Endothelial cell of umbilical vein (primary cell): ENCODE results near the gene APOC3. TPM values are rescaled to one million over a fixed set of nuclear protein-coding genes. Genes with fewer than 3 reads are reported as not detected.

Experiments
- BruUV-seq: library from RNA; stranded (reverse); fragments of 400-500 nt; replicated peaks from 2 replicates; lab custom pipeline; 2021; lab: Mats Ljungman, UMichigan
- CTCF ChIA-PET: fragments of 300-600, 350-600 bp; sonication (Branson Sonifier 250); formaldehyde crosslinking; loops from one replicate; lab custom pipeline; 2021; ENCODE audit warnings: antibody characterized with exemption, inconsistent platforms; lab: Charles Lee
- POLR2A ChIA-PET: fragments of 300-600, 350-600 bp; sonication (Branson Sonifier 250); formaldehyde crosslinking; loops from one replicate; lab custom pipeline; 2021; ENCODE audit warnings: antibody characterized with exemption, inconsistent platforms; lab: Charles Lee
- DNase-seq: peaks from one replicate; pipeline ENCODE4 v3.0.0-alpha.2; 2011; ENCODE audit warnings: low read depth, low spot score
- FAIRE-seq: peaks from 2 replicates; lab custom pipeline; 2011; peaks lifted over from hg19 to GRCh38; lab: Jason Lieb, UNC
- H2AFZ ChIP-seq: 2 replicates; pipeline ENCODE4 v1.6.0; 2012; ENCODE audit warnings: low read depth, low read length, control low read depth, inconsistent platforms
- H3K27ac ChIP-seq: 2 replicates; pipeline ENCODE4 v1.5.1; 2011; ENCODE audit warnings: low read depth, mild to moderate bottlenecking, control low read depth, low read length, moderate library complexity; ENCODE audit not compliant: insufficient read depth
- H3K27me3 ChIP-seq, 2 experiments: 2 replicates each; pipeline versions ENCODE4 v1.6.0 to v1.6.1; 2011; ENCODE audit warnings: low read length in 2 of 2, mixed read lengths in 1 of 2; ENCODE audit not compliant: control insufficient read depth in 2 of 2, insufficient read depth in 2 of 2
- H3K36me3 ChIP-seq, 2 experiments: 2 replicates in 1 of 2; 3 replicates in 1 of 2; pipeline ENCODE4 v1.5.1; 2011; ENCODE audit warnings: low read length in 2 of 2, mild to moderate bottlenecking in 1 of 2, moderate library complexity in 1 of 2; ENCODE audit not compliant: control insufficient read depth in 2 of 2, insufficient read depth in 2 of 2; ENCODE audit errors: extremely low read depth in 1 of 2
- H3K4me1 ChIP-seq: 3 replicates; pipeline ENCODE4 v1.5.1; 2011; ENCODE audit warnings: mild to moderate bottlenecking, low read length; ENCODE audit not compliant: control insufficient read depth, insufficient read depth; ENCODE audit errors: extremely low read depth
- H3K4me2 ChIP-seq: 2 replicates; pipeline ENCODE4 v1.6.1; 2011; ENCODE audit warnings: low read length, control low read depth, mixed read lengths; ENCODE audit not compliant: insufficient read depth
- H3K4me3 ChIP-seq, 3 experiments: fragments of 200-600 bp in 1 of 3; sonication (generic), shearing (Covaris generic) in 1 of 3; replicated peaks in 1 of 3; 2 replicates each; pipeline ENCODE4 v1.5.1; 2011 to 2016; ENCODE audit warnings: control low read depth in 3 of 3, low read length in 3 of 3, mild to moderate bottlenecking in 2 of 3, inconsistent platforms in 1 of 3, low read depth in 1 of 3, moderate library complexity in 1 of 3; ENCODE audit not compliant: insufficient read depth in 1 of 3
- H3K79me2 ChIP-seq: 2 replicates; pipeline ENCODE4 v1.6.0; 2012; ENCODE audit warnings: low read length, inconsistent platforms; ENCODE audit not compliant: control insufficient read depth, insufficient read depth
- H3K9ac ChIP-seq: replicated peaks from 2 replicates; pipeline ENCODE3; 2011; ENCODE audit warnings: low read length, control low read depth; ENCODE audit not compliant: insufficient read depth; ENCODE audit errors: extremely low read depth
- H3K9me1 ChIP-seq: replicated peaks from 3 replicates; pipeline ENCODE4 v1.6.0; 2011; ENCODE audit warnings: mild to moderate bottlenecking, low read length; ENCODE audit not compliant: control insufficient read depth, insufficient read depth; ENCODE audit errors: extremely low read depth
- H3K9me3 ChIP-seq: replicated peaks from 2 replicates; pipeline ENCODE4 v1.5.1; 2012; ENCODE audit warnings: low read length, inconsistent platforms; ENCODE audit not compliant: control insufficient read depth, insufficient read depth
- H4K20me1 ChIP-seq: replicated peaks from 2 replicates; pipeline ENCODE3; 2011; ENCODE audit warnings: mild to moderate bottlenecking, low read length; ENCODE audit not compliant: control insufficient read depth, insufficient read depth; ENCODE audit errors: extremely low read depth
- CTCF ChIP-seq, 2 donors: IDR thresholded peaks; 1 replicate in 1 of 2; 2 replicates in 1 of 2; pipeline ENCODE4 v1.5.1; 2011; ENCODE audit warnings: low read length in 2 of 2, mild to moderate bottlenecking in 2 of 2, moderate library complexity in 2 of 2, control low read depth in 1 of 2, inconsistent platforms in 1 of 2, low read depth in 1 of 2; ENCODE audit not compliant: insufficient read depth in 1 of 2; ENCODE audit errors: extremely low read depth in 1 of 2
- EZH2 ChIP-seq: IDR thresholded peaks from 2 replicates; pipeline ENCODE4 v1.6.1; 2012; ENCODE audit warnings: borderline replicate concordance, low read depth, mild to moderate bottlenecking, moderate library complexity, low read length, inconsistent platforms; ENCODE audit not compliant: severe bottlenecking
- FOS ChIP-seq: IDR thresholded peaks from 2 replicates; pipeline ENCODE4 v1.6.1; 2011; ENCODE audit warnings: mild to moderate bottlenecking, low read length, moderate library complexity, borderline replicate concordance; ENCODE audit not compliant: insufficient read depth
- GATA2 ChIP-seq: IDR thresholded peaks from 2 replicates; pipeline ENCODE4 v1.7.0; 2011; ENCODE audit warnings: low read depth, mild to moderate bottlenecking, moderate library complexity, mixed read lengths, low read length; ENCODE audit not compliant: insufficient read length, insufficient read depth
- JUN ChIP-seq: IDR thresholded peaks from 2 replicates; pipeline ENCODE4 v1.6.1; 2011; ENCODE audit warnings: borderline replicate concordance, low read depth; ENCODE audit not compliant: insufficient read length, insufficient read depth
- MYC ChIP-seq: IDR thresholded peaks from one replicate; pipeline ENCODE4 v1.6.1; 2011; ENCODE audit warnings: mild to moderate bottlenecking, low read depth, low read length
- POLR2A ChIP-seq: IDR thresholded peaks from 2 replicates; pipeline ENCODE4 v1.6.1; 2012; ENCODE audit warnings: low read depth, mild to moderate bottlenecking, control low read depth, low read length
- POLR2AphosphoS5 ChIP-seq: IDR thresholded peaks from 2 replicates; pipeline ENCODE4 v1.6.1; 2012; ENCODE audit warnings: low read depth, mild to moderate bottlenecking, control low read depth, low read length, moderate library complexity; ENCODE audit not compliant: insufficient read depth
- dilution Hi-C: fragments of 300-500 bp; cut with MboI; formaldehyde crosslinking; loops from one replicate; pipeline ENCODE4 v1.15.0; 2019; ENCODE audit warnings: low sequenced_read_pairs; ENCODE audit not compliant: extremely low pct_ligation_motif_present
- intact Hi-C: fragments of 100-400 bp; cut with micrococcal nuclease; formaldehyde crosslinking; loops from one replicate; pipeline ENCODE4 v1.10.0; 2022
- polyA plus RNA-seq, 4 experiments: library from polyadenylated mRNA; depleted of rRNA in 3 of 4; stranded (reverse) in 3 of 4; unstranded in 1 of 4; fragments of >200 nt; gene quantifications; 2 replicates each; pipeline versions ENCODE4 v1.2.1 to v1.2.3, GENCODE V29; 2011 to 2012; ENCODE audit warnings: missing spikeins in 1 of 4
- total RNA-seq: library from RNA; stranded (reverse); gene quantifications from 2 replicates; pipeline ENCODE4 v1.2.3, GENCODE V29; 2021
- TF ChIP-seq, protein P1 (sequence below): IDR thresholded peaks from 2 replicates; pipeline ENCODE4 v1.6.1; 2011; ENCODE audit not compliant: insufficient read depth, insufficient read length

APOC3 gene
- total and polyA plus RNA-seq, 2 donors (not counting 3 experiments of a cell fraction or from before 2014, with no cell fraction given), result not detected

DNA sequence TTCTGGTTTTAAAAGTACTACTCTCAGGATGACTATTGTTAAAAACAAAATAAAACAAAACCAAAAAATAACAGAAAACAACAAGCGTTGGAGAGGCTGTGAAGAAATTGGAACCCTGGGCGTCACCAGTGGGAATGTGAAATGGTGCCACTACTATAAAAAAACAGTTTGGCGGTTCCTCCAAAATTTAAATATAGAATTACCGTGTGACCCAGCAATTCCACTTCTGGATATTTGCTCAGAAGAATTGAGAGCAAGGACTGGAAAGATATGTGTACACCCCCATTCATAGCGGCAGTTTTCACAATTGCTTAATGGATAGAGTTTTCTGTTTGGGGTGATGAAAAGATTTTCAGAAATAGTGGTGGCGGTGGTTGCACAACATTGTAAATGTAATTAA lies 15.2 kb upstream of the APOC3 start:
- no peak for DNase-seq
- FAIRE-seq, result no peak
- intact Hi-C loops (no loop called here), dilution Hi-C loops (no loop called here)
- H3K9ac ChIP-seq, result no peak overlapping the region
- H3K9me1 ChIP-seq, result no peaks in the 10 kb centered on the region
- H3K4me1 ChIP-seq, result no peaks in the 10 kb centered on the region
- H3K79me2 ChIP-seq, result no peaks in the 10 kb centered on the region
- POLR2A ChIA-PET, result no interaction called here
- H2AFZ ChIP-seq, result no peak overlapping the region
- no peaks in the 10 kb centered on the region for H4K20me1 ChIP-seq
- no peak overlapping the region for H3K4me3 ChIP-seq
- no peaks in the 10 kb centered on the region for H3K9me3 ChIP-seq
- H3K27me3 ChIP-seq, result peaks cover 4 to 6% of the 10 kb centered on the region in 2 experiments
- H3K4me2 ChIP-seq, result no peak overlapping the region
- CTCF ChIA-PET, result no interaction called here
- no peaks in the 10 kb centered on the region for H3K36me3 ChIP-seq
- no peak overlapping the region for H3K27ac ChIP-seq
- TF ChIP-seq CTCF (IDR thresholded peaks at IDR 0.05; ENCODE audit: extremely low read depth in 1 of 2, insufficient read depth in 1 of 2, low read depth in 1 of 2, low read length in 2 of 2), result no peak
- no peak for TF ChIP-seq POLR2AphosphoS5
- TF ChIP-seq POLR2A, result no peak
- no peak for TF ChIP-seq FOS
- no peak for TF ChIP-seq EZH2
- no peak for TF ChIP-seq MYC
- no peak for TF ChIP-seq JUN
- TF ChIP-seq, protein P1, sequence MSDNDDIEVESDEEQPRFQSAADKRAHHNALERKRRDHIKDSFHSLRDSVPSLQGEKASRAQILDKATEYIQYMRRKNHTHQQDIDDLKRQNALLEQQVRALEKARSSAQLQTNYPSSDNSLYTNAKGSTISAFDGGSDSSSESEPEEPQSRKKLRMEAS, result no peak
- no peak for TF ChIP-seq GATA2
- BruUV-seq, result no TSS peak
